HepG2 (cell line): Measurements from ENCODE around the gene GBA3. TPM values are rescaled to one million over a fixed set of nuclear protein-coding genes. Genes with fewer than 3 reads are reported as not detected.

Source experiments
- ATAC-seq: fragments of 200-7000 bp; cut with Tn5 transposase; 3 replicates; pipeline ENCODE4 v1.9.1; 2020; ENCODE audit warnings: mild to moderate bottlenecking, moderate library complexity
- BruUV-seq: library from RNA; stranded (reverse); fragments of 400-500 nt; replicated peaks from 2 replicates; lab custom pipeline; 2021; lab: Mats Ljungman, UMichigan
- CTCF ChIA-PET: fragments of 300-600 bp; formaldehyde crosslinking; extraction: SDS; loops from one replicate; lab custom pipeline; 2021; ENCODE audit warnings: low total read pairs, inconsistent platforms, low intra/inter-chr PET ratio; lab: Yijun Ruan, JAX
- POLR2A ChIA-PET: fragments of 350-600 bp; sonication (Branson Sonifier 250); formaldehyde crosslinking; loops from one replicate; lab custom pipeline; 2020; ENCODE audit warnings: antibody characterized with exemption, inconsistent platforms; lab: Yijun Ruan, JAX
- DNase-seq: peaks from one replicate; pipeline ENCODE4 v3.0.0-alpha.2; 2015; ENCODE audit warnings: low spot score
- FAIRE-seq: peaks from 3 replicates; lab custom pipeline; 2011; peaks lifted over from hg19 to GRCh38; lab: Jason Lieb, UNC
- H2AFZ ChIP-seq: one replicate; pipeline ENCODE4 v1.6.1; 2011; ENCODE audit warnings: low read length, inconsistent platforms
- H3K27ac ChIP-seq: fragments of 300-600 bp; 3 replicates; pipeline ENCODE4 v1.8.0; 2011; ENCODE audit warnings: mixed run types, mild to moderate bottlenecking, mixed read lengths, low read length, inconsistent platforms; ENCODE audit not compliant: insufficient read depth; ENCODE audit errors: extremely low read length
- H3K27me3 ChIP-seq, 2 experiments: fragments of 200-600 bp in 1 of 2; 2 replicates in 1 of 2; 3 replicates in 1 of 2; pipeline versions ENCODE4 v1.6.0 to v1.8.0; 2011; ENCODE audit warnings: low read length in 2 of 2, mild to moderate bottlenecking in 2 of 2, moderate library complexity in 2 of 2, inconsistent platforms in 1 of 2; ENCODE audit not compliant: insufficient read depth in 2 of 2, control insufficient read depth in 1 of 2
- H3K36me3 ChIP-seq, 2 experiments: fragments of 200-600 bp in 1 of 2; replicated peaks in 1 of 2; 2 replicates in 1 of 2; 3 replicates in 1 of 2; pipeline versions ENCODE4 v1.5.1 to v1.8.0; 2011; ENCODE audit warnings: low read length in 2 of 2, inconsistent platforms in 1 of 2; ENCODE audit not compliant: insufficient read depth in 2 of 2, control insufficient read depth in 1 of 2
- H3K4me1 ChIP-seq: 2 replicates; pipeline ENCODE4 v1.5.1; 2012; ENCODE audit warnings: low read length, inconsistent platforms; ENCODE audit not compliant: insufficient read depth
- H3K4me2 ChIP-seq: 2 replicates; pipeline ENCODE4 v1.6.0; 2011; ENCODE audit warnings: low read depth, low read length, inconsistent platforms
- H3K4me3 ChIP-seq, 3 experiments: fragments of 200-600 bp in 1 of 3; sonication (generic), shearing (Covaris generic) in 1 of 3; replicated peaks in 1 of 3; 2 replicates each; pipeline ENCODE4 v1.5.1; 2011 to 2016; ENCODE audit warnings: low read length in 3 of 3, inconsistent platforms in 2 of 3, low read depth in 2 of 3, mild to moderate bottlenecking in 2 of 3, control low read depth in 1 of 3, mixed read lengths in 1 of 3; ENCODE audit not compliant: insufficient read depth in 1 of 3
- H3K79me2 ChIP-seq: one replicate; pipeline ENCODE4 v1.6.1; 2011; ENCODE audit warnings: low read length, inconsistent platforms; ENCODE audit not compliant: insufficient read depth
- H3K9ac ChIP-seq: 2 replicates; pipeline ENCODE4 v1.6.0; 2011; ENCODE audit warnings: mild to moderate bottlenecking, low read depth, low read length, inconsistent platforms; ENCODE audit not compliant: insufficient read depth
- H3K9me3 ChIP-seq: 2 replicates; pipeline ENCODE4 v1.5.1; 2012; ENCODE audit warnings: mild to moderate bottlenecking, low read length
- H4K20me1 ChIP-seq: 2 replicates; pipeline ENCODE4 v1.6.0; 2011; ENCODE audit warnings: inconsistent platforms, mild to moderate bottlenecking, low read length, moderate library complexity; ENCODE audit not compliant: insufficient read depth
- AFF4 ChIP-seq: sonication (generic); formaldehyde crosslinking; IDR thresholded peaks from 2 replicates; pipeline ENCODE4 v1.4.0; 2020; ENCODE audit warnings: missing genetic modification reagents
- AGO2 ChIP-seq: fragments of 200-400 bp; formaldehyde crosslinking; optimal IDR thresholded peaks from 2 replicates; pipeline ENCODE3; 2017; ENCODE audit warnings: mild to moderate bottlenecking, low read depth, low read length, moderate library complexity
- AHR ChIP-seq: IDR thresholded peaks from 2 replicates; pipeline ENCODE4 v1.6.1; 2018; ENCODE audit warnings: missing genetic modification reagents, missing compliant biosample characterization
- DR1 ChIP-seq: sonication (generic); formaldehyde crosslinking; IDR thresholded peaks from 2 replicates; pipeline ENCODE4 v1.8.0; 2021; ENCODE audit warnings: mild to moderate bottlenecking, missing genetic modification reagents, inconsistent platforms
- ELF1 ChIP-seq: sonication (generic); formaldehyde crosslinking; IDR thresholded peaks from 2 replicates; pipeline ENCODE4 v1.4.0; 2020; ENCODE audit warnings: missing genetic modification reagents
- MXD3 ChIP-seq: IDR thresholded peaks from 2 replicates; pipeline ENCODE4 v1.6.1; 2016; ENCODE audit warnings: mild to moderate bottlenecking, missing biosample characterization, missing genetic modification reagents
- NCOR1 ChIP-seq: fragments of 200-600 bp; sonication (generic); IDR thresholded peaks from 2 replicates; pipeline ENCODE4 v1.7.0; 2017; ENCODE audit warnings: antibody characterized with exemption, low read length, borderline replicate concordance
- NR2F2 ChIP-seq: IDR thresholded peaks from 2 replicates; pipeline ENCODE4 v1.6.1; 2012; ENCODE audit warnings: low read depth, inconsistent platforms, borderline replicate concordance
- SETDB1 ChIP-seq: sonication (generic); formaldehyde crosslinking; IDR thresholded peaks from 2 replicates; pipeline ENCODE4 v1.5.1; 2020; ENCODE audit warnings: missing genetic modification reagents, mild to moderate bottlenecking, borderline replicate concordance
- ZBTB7A ChIP-seq: sonication (generic); formaldehyde crosslinking; IDR thresholded peaks from 2 replicates; pipeline ENCODE4 v1.8.0; 2022; ENCODE audit warnings: mild to moderate bottlenecking, missing genetic modification reagents
- ZEB1 ChIP-seq: IDR thresholded peaks from 2 replicates; pipeline ENCODE4 v1.6.1; 2012; ENCODE audit warnings: mild to moderate bottlenecking, low read depth, inconsistent platforms; ENCODE audit not compliant: insufficient replicate concordance
- ZMAT3 ChIP-seq: sonication (generic); formaldehyde crosslinking; conservative IDR thresholded peaks from 2 replicates; pipeline ENCODE4 v1.7.0; 2021; ENCODE audit warnings: missing genetic modification reagents
- ZNF333 ChIP-seq: sonication (generic); formaldehyde crosslinking; IDR thresholded peaks from 2 replicates; pipeline ENCODE4 v1.4.0; 2020; ENCODE audit warnings: mild to moderate bottlenecking, missing genetic modification reagents, borderline replicate concordance
- ZNF776 ChIP-seq: sonication (generic); formaldehyde crosslinking; IDR thresholded peaks from 2 replicates; pipeline ENCODE4 v1.4.0; 2020; ENCODE audit warnings: mild to moderate bottlenecking, missing genetic modification reagents
- WGBS: methylation state at CpG from one replicate; pipeline ENCODE4 v1.1.6; 2017; ENCODE audit warnings: low lambda C conversion rate; 5-methylcytosine and 5-hydroxymethylcytosine counted together
- in situ Hi-C: cut with HindIII; loops from 2 replicates; pipeline ENCODE4 v1.10.0; 2017; ENCODE audit warnings: low pct_unique_long_range_greater_than_20kb; ENCODE audit not compliant: extremely low pct_ligation_motif_present
- intact Hi-C: fragments of 100-400 bp; cut with micrococcal nuclease; formaldehyde crosslinking; loops from one replicate; pipeline ENCODE4 v1.10.0; 2022; ENCODE audit not compliant: unreplicated experiment
- polyA plus RNA-seq, 8 experiments: library from polyadenylated mRNA; depleted of rRNA in 3 of 8; stranded (reverse) in 7 of 8; unstranded in 1 of 8; fragments of >200 nt; fragmentation: Illumina TruSeq in 4 of 8; extraction: Trizol in 4 of 8; gene quantifications; 2 replicates each; pipeline versions ENCODE4 v1.2.1 to v1.2.3, GENCODE V29; 2011 to 2016; ENCODE audit warnings: low read depth in 4 of 8, missing spikeins in 1 of 8, mixed read lengths in 1 of 8; ENCODE audit not compliant: insufficient read depth in 1 of 8
- total RNA-seq, 5 experiments: library from RNA; depleted of rRNA; stranded (reverse); fragments of >200 nt; fragmentation: Illumina TruSeq; extraction: Trizol; gene quantifications; 2 replicates each; pipeline ENCODE4 v1.2.3, GENCODE V29; 2016; ENCODE audit warnings: low read depth in 1 of 5

GBA3 gene
- total and polyA plus RNA-seq, 2 of the 13 experiments (the other 11 are each of a cell fraction or from before 2014, with no cell fraction given), result 0.18 TPM; not detected in 1

- FAIRE-seq, result no peak
- no peaks in the 10 kb centered on the region for H3K27me3 ChIP-seq
- H4K20me1 ChIP-seq, result no peaks in the 10 kb centered on the region
- no peak overlapping the region for H3K4me2 ChIP-seq
- ATAC-seq, result no peak
- BruUV-seq, result no TSS peak
- H3K79me2 ChIP-seq, result no peaks in the 10 kb centered on the region
- H2AFZ ChIP-seq, result no peak overlapping the region
- POLR2A ChIA-PET, result no interaction called here
- no peak overlapping the region for H3K9ac ChIP-seq
- WGBS, result 54% methylated on average over 3 of the region's 3 CpGs
- no peaks in the 10 kb centered on the region for H3K36me3 ChIP-seq
- in situ Hi-C loops, result no loop called here
- TF ChIP-seq AHR (no peak), AFF4 (no peak), ZNF333 (no peak), NCOR1 (no peak), ZEB1 (no peak), ELF1 (CRISPR knock-in tag) (no peak), AGO2 (no peak), ZMAT3 (CRISPR knock-in tag) (no peak), ZNF776 (no peak), DR1 (no peak), ZBTB7A (CRISPR knock-in tag) (no peak), NR2F2 (no peak), SETDB1 (CRISPR knock-in tag) (no peak), MXD3 (CRISPR knock-in tag) (no peak)
- DNase-seq, result no peak
- H3K9me3 ChIP-seq, result no peaks in the 10 kb centered on the region
- intact Hi-C loops, result no loop called here
- H3K4me3 ChIP-seq, result no peak overlapping the region
- H3K27ac ChIP-seq, result no peak overlapping the region
- no peaks in the 10 kb centered on the region for H3K4me1 ChIP-seq
- CTCF ChIA-PET, result no interaction called here
Observed at GRCh38 chr4:22764183-22764582, 71.4 kb downstream of the GBA3 start.
